Measurements from ENCODE around the gene SMPD4.
"Not testable (repeated sequence)": the region's sequence is repeated elsewhere in the genome, so short reads cannot be mapped to it uniquely, and the experiment has no call there.

Gene SMPD4

GRCh38 chr2:130140516-130140915, 40.9 kb downstream of the SMPD4 start:
- not testable (repeated sequence) for DNase-seq

- not testable (repeated sequence) for DNase-seq
Observed at GRCh38 chr2:130139331-130140280, 41.8 kb downstream of the SMPD4 start.

- not testable (repeated sequence) for DNase-seq
Observed at GRCh38 chr2:130138841-130139251, 42.6 kb downstream of the SMPD4 start.

GRCh38 chr2:130138326-130138725, 43.1 kb downstream of the SMPD4 start:
- DNase-seq = not testable (repeated sequence)

- DNase-seq = not testable (repeated sequence)
Observed at GRCh38 chr2:130137118-130137517, 44.3 kb downstream of the SMPD4 start.

- not testable (repeated sequence) for DNase-seq
Observed at GRCh38 chr2:130136546-130136945, 44.9 kb downstream of the SMPD4 start.

GRCh38 chr2:130135692-130136541, 45.5 kb downstream of the SMPD4 start:
- no peak for DNase-seq

- not testable (repeated sequence) for DNase-seq
Observed at GRCh38 chr2:130129120-130129829, 52.1 kb downstream of the SMPD4 start, which contains the start of gene POTEF. POTEF (minus strand) TSS chr2:130129222; CDS start chr2:130120515, 8,707 bp downstream.

GRCh38 chr2:130128464-130128863, 52.9 kb downstream of the SMPD4 start:
- DNase-seq = not testable (repeated sequence)

GRCh38 chr2:130127726-130128125, 53.7 kb downstream of the SMPD4 start:
- not testable (repeated sequence) for DNase-seq

GRCh38 chr2:130120924-130121323, 60.5 kb downstream of the SMPD4 start:
- not testable (repeated sequence) for DNase-seq

- not testable (repeated sequence) for DNase-seq
Observed at GRCh38 chr2:130102597-130103363, 78.6 kb downstream of the SMPD4 start.
